Subcutaneous adipose tissue (tissue), 4 donors: Measurements from ENCODE around the gene KANSL1. TPM values are rescaled to one million over a fixed set of nuclear protein-coding genes. Genes with fewer than 3 reads are reported as not detected.

ENCODE experiments used
- CTCF ChIP-seq: fragments of 450-650 bp; IDR thresholded peaks from one replicate; pipeline ENCODE4 v1.5.1; 2016; ENCODE audit warnings: low read depth, mild to moderate bottlenecking, control low read depth, antibody characterized with exemption, moderate library complexity
- total RNA-seq, 4 donors: library from RNA; depleted of rRNA; stranded (reverse); fragments of >200 nt; gene quantifications; one replicate each; pipeline ENCODE4 v1.1.0, GENCODE V29; 2016

KANSL1 gene
- total RNA-seq, 4 donors from 2014 or later: 71.1 to 128 (median 74.8) TPM

- TF ChIP-seq CTCF: no peak
These were observed 49.4 kb downstream of the KANSL1 start for GRCh38 chr17:46143827-46144236.

DNA sequence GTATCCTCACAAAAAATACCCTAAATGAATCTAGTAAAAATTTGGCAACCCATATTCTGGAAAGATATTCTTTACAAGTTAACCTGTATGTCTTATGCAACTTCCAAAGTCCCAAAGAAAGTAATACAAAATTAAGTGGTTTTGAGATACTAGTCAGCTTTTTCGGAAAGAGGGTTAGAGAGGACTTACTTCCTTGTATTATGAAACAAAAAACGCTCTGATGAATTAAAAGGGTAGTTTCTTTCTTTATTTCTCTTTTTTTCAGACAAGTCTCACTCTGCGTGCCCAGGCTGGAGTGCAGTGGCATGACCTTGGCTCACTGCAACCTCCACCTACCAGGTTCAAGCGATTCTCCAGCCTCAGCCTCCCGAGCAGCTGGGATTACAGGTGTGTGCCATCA is 51.6 kb downstream of the KANSL1 start:
- TF ChIP-seq CTCF: no peak

- TF ChIP-seq CTCF: no peak
These were observed 52.5 kb downstream of the KANSL1 start for GRCh38 chr17:46140645-46141197.

DNA sequence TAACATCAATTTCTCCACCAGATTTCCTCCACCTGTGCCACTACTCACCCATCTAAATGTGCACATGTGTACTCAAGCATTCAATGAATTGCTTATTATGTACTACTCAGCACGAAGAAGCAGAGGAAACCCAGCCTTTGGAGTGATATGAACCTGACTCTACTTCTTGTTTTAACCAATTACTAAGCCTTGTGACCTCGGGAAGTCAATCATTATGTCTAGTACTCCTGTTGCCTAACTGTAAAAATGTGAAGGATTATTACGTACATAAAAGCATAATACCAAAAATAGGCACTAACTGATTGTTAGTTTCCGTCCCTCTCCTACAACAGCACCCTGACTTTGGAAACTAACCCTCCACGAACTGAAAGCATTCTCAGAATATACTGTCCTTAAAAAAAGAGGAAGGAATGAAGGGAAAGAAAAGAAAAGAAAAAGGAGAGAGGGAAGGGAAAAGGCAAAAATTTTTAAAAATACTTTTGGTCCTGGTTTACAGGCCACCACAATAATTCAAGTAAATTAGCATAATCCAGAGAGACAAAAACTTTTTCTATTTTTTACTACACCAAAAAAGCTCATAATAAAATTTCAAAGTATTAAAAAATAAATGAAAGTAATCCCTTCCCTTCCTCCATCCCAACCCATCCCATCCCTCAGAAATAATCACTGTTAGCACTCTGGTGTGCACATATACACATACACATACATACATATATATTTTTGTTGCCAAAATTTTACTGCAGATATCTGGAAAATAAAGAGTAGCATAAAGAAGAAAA is 53.6 kb downstream of the KANSL1 start:
- TF ChIP-seq CTCF: no peak

DNA sequence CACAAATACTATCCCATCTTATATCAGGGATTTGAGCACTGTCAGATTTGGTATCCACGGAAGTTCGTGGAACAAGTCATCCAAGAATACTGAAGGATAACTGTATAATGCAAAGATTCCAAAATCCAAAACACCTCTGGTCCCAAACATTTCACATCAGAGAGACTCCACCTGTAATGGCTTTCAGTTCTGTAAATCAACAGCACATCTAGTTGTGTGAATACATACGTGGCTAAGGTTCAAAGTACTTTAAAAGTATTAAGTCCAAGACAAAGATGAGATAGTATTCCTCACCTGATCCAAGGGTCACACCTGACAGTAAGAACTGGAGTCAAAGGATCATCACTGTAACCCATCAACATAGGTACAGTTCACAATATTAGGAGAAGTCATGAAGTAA is 54.8 kb downstream of the KANSL1 start:
- no peak for TF ChIP-seq CTCF

GRCh38 chr17:46136820-46137219 is 56.4 kb downstream of the KANSL1 start:
- TF ChIP-seq CTCF: no peak

DNA sequence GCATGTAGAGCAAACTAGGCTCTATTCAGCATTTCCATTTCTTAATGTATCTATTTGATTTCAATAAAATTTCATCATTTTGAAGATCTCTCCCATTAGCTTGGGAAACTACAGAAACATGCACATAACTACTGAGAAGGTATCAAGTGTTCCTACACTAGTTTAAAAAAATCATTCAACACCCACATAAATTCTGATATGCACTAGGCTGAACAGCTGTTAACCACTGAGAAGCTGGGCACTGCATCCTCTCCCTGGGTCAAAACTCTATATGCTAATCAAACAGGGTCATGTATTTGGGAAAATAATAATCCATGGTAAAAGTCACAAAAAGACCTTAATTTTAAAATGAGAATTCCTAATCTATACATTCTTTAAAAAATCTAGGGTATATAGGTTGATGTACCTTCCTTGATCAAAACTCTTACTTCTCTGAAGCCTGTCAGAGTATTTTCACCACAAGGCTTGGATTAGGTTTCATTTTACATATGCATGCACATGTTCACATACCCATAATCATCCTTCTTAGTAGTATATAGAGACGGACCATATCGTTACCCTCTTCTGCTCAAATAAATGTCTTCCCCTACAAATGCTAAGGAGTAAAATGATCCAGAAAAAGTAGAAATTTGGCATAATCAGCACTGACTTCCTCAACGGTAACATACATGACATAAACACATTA is 57.2 kb downstream of the KANSL1 start:
- no peak for TF ChIP-seq CTCF
